Activated T-cell treated with anti-CD3 and anti-CD28 coated beads, Interleukin-2, amount 50 U/mL, for 48 hours (primary cell): ENCODE data around the gene OR5C1.
"Not testable (repeated sequence)": the region's sequence is repeated elsewhere in the genome, so short reads cannot be mapped to it uniquely, and the experiment has no call there.

Source experiments
- DNase-seq, 2 experiments: peaks; one replicate each; pipeline ENCODE4 v3.0.0-alpha.2; 2020

OR5C1 gene

DNA sequence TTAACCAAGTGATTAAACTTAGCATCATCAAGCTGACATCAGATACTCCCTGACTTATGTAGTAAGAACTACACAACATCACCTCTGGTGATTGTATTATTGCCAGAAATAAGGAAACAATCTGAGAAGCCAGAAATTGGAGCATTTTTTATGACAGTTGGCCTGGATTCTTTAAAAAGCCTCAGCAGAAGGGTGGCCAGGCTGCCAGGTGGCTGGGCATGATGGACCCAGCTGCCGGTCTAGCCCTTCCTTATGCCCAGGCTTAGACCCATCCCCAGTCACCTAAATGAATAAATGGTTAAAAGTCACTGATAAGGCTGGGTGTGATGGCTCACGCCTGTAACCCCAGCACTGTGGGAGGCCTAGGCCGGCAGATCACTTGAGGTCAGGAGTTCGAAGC lies 24.0 kb downstream of the OR5C1 start:
- no peak for DNase-seq

DNA sequence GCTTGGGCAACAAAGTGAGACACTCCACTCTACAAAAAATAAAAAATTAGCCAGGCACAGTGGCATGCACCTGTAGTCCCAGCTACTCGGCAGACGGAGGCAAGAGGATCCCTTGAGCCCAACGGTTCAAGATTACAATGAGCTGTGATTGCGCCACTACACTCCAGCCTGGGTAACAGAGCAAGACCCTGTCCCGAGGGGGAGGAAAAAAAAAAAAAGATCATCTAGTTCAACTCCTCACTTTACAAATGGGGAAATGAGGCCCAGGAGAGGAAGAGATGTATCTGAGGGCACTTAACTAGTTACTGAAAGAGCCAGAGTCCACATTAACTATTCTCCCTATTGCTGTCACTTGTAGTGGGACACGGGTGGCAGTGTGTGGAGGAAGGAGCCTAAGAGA lies 25.8 kb downstream of the OR5C1 start:
- DNase-seq: no peak

DNA sequence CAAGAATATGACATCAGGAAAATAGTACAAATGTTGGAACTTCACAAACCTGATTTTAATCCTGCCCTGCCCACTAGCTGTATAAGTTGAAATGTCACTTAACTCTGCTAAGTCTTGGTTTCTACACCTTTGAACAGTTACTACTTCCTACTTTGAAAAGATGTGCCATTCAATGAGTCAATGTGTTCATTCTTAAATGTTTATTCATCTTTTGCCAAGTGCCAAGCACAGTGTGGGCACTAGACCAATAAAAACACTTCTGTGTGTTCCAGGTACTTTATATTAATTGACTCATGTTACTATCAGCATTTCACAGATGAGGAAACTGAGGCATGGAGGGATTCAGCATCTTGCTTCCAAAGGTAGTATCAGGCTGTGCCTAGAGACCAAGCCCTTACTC lies 26.8 kb downstream of the OR5C1 start:
- no peak for DNase-seq

DNA sequence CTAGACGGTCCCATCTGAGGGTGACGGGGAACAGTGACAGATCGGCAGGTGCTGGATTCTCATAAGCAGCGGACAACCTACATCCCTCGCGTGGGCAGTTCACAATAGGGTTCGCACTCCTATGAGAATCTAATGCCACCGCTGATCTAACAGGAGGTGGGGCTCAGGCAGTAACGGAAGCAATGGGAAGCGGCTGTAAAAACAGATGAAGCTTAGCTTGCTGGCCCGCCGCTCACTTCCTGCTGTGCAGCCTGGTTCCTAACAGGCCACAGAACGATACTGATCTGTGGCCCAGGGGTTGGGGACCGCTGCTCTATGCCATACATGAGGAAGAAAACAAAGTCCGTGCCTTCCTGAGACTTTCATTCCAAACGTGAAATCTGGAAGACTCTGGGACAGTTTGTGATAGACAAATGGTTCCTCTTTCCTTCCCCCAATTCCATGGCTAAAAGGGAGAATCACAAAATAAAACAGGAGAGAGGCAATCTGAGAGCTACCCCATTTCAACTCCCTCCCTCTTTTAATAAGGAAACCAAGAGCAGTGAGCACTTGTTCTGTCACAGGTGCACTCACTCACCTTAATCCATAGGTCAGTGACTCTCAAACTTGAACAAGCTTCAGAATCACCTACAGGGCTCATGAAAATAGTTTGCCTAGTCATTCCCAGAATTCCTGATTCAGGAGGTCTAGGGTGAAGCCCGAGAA lies 27.6 kb downstream of the OR5C1 start:
- DNase-seq: peak; percentile 41 to 57

DNA sequence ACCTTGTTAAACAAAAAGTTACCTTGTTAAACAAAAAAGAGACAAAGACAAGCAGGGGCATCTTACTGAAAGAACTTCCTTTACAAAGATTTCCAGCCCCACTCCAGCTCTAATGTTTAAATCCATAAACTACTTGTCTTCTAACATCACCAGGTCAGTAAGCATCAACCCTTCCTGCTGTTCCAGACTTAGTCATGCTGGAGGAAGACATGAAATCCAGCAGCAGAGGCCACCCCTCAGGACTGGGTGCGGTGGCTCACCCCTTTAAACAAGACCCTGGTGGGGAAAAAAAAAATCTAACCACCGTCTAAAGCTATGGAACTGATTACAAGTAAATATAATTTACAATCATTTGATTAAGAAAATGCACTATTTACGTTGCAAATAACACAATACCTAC lies 30.6 kb downstream of the OR5C1 start:
- no peak for DNase-seq

DNA sequence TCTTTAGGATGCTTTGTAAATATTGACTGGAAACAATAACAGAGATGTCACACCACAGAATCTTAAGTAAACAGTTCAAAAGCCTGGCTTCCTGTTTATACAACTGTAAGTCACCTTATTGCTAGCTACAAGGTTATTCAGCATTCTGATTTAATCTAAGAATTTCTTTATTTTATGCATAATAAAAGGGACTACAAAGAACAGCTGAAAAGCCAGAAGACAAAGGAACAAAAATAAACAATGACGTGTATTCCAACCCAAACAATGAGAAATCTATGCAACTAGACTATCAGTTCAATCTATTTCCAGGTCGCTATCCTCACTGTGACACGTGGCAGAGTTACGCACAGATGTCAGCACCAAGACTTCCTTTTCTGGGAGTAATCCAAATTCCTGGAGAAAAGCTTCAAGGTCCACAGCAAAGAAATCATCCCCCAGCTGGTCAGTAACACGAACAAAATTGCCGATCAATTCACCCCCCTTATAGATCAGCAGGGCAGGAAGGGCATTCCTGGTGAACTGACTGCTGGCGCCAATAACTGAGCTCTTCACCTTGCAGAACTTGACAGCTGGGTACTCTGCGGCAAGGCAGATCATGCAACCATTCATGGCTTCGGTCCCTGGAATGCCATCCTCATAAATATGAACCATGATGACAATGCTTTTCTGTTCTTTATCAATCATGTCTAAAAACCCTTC lies 31.2 kb downstream of the OR5C1 start:
- peak in 1 of 2 experiments; percentile 6 for DNase-seq

DNA sequence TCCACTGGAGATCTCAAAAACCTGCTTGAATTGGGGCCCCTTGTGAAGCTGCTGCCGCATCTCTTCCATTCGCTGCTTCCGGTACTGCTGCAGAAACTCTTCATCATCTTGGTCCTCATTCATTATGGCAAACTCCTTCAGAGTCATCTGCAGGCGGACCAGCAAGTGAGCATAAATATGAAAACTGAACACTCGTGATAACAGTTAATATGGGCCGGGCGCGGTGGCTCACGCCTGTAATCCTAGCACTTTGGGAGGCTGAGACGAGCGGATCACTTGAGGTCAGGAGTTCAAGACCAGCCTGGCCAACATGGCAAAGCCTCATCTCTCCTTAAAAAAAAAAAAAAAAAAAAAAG lies 31.7 kb downstream of the OR5C1 start:
- DNase-seq: peak in 1 of 2 experiments; percentile 10

DNA sequence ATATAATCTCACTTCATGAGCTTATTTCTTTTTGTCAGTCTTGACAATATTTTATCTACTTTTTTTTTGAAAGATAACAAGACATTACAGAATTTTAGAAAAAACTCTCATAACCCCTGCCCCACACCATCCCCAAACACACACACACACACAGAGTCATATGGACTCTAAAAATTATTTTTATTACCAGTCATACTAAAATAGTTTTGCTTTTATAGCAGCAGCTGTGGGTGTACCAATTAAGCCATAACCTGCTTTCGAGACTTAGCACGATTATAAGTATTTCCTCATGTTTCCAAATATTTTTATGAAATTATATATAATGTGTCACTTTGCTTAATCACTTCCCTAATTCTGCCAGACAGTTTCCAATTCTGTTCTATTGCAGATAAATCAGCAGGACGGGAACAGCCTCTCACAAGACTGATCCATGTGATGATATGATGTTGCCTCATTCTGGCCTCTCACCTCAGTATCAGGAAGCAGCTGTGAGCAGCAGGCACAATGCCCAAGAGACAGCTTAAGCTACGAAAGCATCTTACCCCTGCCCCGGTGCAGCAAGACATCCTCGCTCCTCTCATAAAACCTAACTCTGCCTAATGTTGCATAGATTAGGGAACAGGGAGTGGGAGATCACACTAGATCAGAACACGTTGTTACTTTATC lies 32.7 kb downstream of the OR5C1 start:
- peak in 1 of 2 experiments; percentile 8 for DNase-seq

DNA sequence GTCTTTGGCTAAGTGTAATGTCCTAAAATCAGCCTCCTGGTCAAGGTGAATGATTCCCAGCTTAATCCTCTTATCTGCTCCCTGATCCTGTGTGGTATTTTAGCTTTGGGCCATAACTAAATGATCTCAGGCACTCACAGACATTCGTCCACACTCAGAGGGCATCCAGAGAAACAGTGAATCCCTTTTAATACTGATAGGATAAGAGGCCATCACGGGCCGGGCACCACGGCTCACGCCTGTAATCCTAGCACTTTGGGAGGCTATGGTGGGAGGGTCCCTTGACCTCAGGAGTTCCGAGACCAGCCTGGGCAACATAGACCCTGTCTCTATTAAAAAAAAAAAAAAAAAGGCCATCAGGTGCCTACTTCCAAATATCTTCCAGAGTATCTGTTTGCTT lies 33.3 kb downstream of the OR5C1 start:
- no peak for DNase-seq

DNA sequence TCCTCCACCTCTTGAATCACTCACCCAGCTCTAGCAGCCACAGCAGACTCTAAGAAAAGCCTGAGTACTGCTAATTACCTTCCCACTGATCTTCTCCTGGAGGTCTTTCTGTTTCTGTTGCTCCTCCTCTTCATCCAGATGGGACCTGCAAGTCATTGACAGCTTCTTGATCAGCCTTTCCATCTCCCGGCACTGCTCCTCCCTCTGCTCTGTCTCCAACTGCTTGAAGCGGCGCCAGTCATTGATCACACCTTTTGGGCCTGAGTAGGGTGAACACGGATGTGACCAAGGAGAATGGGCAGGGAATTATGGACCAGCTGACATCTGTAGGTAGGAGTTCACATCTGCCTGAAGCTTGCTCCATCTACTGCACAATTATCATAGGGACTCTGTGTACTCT lies 34.2 kb downstream of the OR5C1 start:
- peak in 1 of 2 experiments; percentile 7 for DNase-seq

DNA sequence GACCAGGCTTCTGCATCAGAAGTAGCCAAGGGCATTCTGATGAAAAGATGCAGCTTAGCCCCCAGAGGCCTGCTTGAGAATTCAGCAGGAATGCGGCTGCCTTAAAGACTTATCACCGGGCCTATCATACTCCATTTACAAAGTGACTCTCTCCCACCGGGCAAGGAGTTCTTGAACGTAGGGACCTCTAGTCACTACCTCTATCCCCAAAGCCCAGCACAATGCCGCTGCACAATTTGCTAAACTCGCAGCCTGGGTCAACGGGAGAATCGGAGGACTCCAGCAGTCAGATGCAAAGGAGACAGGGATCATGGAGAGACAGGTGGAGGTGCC lies 39.0 kb downstream of the OR5C1 start:
- DNase-seq: no peak

DNA sequence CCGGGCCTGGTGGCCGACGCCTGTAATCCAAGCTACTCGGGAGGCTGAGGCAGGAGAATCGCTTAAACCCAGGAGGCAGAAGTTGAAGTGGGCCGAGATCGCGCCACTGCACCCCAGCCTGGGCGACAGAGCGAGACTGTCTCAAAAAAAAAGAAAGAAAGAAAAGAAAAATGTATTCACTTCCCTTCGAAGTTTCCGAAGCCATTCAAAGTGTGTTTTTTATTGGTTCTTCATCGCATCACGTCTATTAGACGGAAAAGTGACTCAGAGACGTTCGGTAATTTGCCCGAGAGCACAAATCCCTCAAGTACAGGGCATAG lies 40.2 kb downstream of the OR5C1 start:
- not testable (repeated sequence) for DNase-seq

DNA sequence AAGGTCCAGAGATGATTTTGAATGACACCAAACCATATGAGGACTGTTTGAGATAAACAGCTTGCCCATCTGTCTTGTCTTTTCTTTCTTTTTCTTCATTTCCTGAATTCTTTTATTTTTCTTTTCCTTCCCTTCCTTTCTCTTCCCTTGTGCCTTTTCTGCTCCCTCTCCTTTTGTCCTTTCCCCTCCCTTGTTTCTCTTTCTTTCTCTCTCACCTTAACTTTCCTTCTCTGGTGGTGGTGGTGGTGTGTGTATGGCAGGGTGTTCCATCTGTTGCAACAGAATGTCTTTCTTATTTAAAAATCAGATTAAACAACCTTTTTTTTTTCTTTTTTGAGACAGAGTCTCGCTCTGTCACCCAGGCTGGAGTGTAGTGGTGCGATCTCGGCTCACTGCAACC lies 43.5 kb downstream of the OR5C1 start:
- DNase-seq: no peak

DNA sequence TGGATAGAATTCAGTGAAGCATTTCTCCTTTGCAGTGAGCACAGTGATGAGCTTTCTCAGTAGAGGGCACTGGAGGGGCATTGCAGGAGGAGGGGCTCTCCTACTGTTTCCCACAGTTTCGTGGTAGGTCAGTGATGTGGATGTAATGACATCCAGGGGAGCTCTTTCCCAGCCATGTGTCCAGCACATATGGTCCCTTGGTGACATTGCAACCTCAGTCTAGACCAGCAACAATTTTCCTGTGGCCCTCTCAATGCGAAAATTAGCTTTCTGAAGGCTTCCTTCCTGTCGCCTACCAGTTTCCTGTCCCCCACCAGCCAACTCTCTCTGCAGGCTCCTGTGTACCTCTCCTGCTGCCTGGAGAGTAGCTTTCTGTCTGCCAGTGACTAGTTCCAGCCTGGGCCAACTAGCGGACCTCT lies 46.6 kb downstream of the OR5C1 start:
- peak; percentile 40 to 47 for DNase-seq

DNA sequence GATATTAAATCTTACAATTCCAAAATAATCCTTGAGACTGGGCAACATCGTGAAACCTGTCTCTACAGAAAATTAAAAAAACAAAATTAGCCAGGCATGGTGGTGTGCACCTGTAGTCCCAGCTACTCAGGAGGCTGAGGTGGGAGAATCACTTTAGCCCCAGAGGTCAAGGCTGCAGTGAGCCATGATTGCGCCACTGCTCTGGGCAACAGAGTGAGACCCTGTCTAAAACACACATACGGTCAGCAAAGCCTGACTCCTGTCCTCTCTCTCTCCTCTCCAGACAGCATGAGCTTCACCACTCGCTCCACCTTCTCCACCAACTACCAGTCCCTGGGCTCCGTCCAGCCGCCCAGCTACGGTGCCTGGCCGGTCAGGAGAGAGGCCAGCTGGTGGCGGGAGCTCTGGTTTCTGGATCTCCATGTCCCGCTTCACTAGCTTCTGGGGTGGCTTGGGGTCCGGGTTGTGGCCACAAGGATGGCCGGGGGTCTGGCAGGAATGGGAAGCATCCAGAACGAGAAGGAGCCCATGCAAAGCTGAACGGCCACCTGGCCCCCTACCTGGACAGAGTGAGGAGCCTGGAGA lies 48.6 kb downstream of the OR5C1 start:
- no peak for DNase-seq

DNA sequence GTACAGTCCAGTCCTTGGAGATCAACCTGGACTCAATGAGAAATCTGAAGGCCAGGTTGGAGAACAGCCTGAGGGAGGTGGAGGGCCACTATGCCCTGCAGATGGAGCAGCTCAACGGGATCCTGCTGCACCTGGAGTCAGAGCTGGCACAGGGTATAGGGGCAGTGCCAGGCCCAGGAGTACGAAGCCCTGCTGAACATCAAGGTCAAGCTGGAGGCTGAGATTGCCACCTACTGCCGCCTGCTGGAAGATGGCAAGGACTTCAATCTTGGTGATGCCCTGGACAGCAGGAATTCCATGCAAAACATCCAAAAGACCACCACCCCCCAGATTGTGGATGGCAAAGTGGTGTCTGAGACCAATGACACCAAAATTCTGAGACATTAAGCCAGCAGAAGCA lies 49.7 kb downstream of the OR5C1 start:
- DNase-seq: not testable (repeated sequence)
